Type B pancreatic cell (in vitro differentiated cells): Measurements from ENCODE around the gene SEC14L5. TPM values are rescaled to one million over a fixed set of nuclear protein-coding genes. Genes with fewer than 3 reads are reported as not detected.

Experiments
- DNase-seq: peaks from one replicate; pipeline ENCODE4 v3.0.0; 2021; ENCODE audit warnings: mixed read lengths; ENCODE audit not compliant: unreplicated experiment; ENCODE audit errors: extremely low spot score
- H3K27ac Mint-ChIP-seq: 2 replicates; pipeline ENCODE4 v1.8.0; 2021; ENCODE audit warnings: mild to moderate bottlenecking, mixed read lengths
- H3K27me3 Mint-ChIP-seq: 2 replicates; pipeline ENCODE4 v1.8.0; 2021; ENCODE audit warnings: mixed read lengths
- H3K36me3 Mint-ChIP-seq: 2 replicates; pipeline ENCODE4 v1.8.0; 2021; ENCODE audit warnings: mixed read lengths
- H3K4me1 Mint-ChIP-seq: one replicate; pipeline ENCODE4 v1.8.0; 2021; ENCODE audit warnings: mixed read lengths; ENCODE audit not compliant: unreplicated experiment
- H3K4me3 Mint-ChIP-seq: 2 replicates; pipeline ENCODE4 v1.8.0; 2021; ENCODE audit warnings: mild to moderate bottlenecking, mixed read lengths
- H3K9me3 Mint-ChIP-seq: 2 replicates; pipeline ENCODE4 v1.8.0; 2021; ENCODE audit warnings: mixed read lengths
- CTCF ChIP-seq: fragments of 200-600 bp; sonication (generic); conservative IDR thresholded peaks from 2 replicates; pipeline ENCODE4 v1.5.0; 2021; ENCODE audit warnings: antibody characterized with exemption, mild to moderate bottlenecking
- total RNA-seq: library from RNA; stranded (reverse); gene quantifications from 2 replicates; pipeline ENCODE4 v1.2.1, GENCODE V29; 2021; ENCODE audit warnings: low replicate concordance

The SEC14L5 gene
- total RNA-seq, 1 donor from 2014 or later, result 0.92 TPM

DNA sequence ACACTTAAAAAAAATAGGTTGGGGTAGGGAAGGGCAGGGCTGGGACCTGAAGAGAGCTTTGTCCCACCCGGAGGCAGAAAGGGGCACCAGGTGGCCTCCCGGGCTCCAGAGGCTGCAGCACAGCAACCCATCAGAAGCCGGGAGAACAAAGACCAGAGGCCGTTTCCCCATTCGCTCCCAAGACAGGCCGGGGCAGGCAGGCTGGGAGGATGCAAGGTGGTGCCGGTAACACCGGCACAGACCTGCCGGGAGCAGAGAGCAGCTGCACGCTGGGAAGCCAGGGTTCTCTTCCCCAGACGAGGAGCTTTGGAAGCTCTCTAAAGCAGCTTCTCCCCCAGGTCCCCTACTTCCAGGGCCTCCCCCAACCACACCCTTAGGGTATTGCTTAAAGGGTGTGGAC is 26.7 kb upstream of the SEC14L5 start:
- peaks cover 26% of the 10 kb centered on the region for H3K27me3 Mint-ChIP-seq
- peaks cover 10% of the 10 kb centered on the region for H3K4me1 Mint-ChIP-seq
- TF ChIP-seq CTCF, result no peak
- DNase-seq, result no peak
- peak overlapping the region; percentile 58 for H3K27ac Mint-ChIP-seq
- H3K4me3 Mint-ChIP-seq, result no peak overlapping the region
- H3K9me3 Mint-ChIP-seq, result peaks cover 6% of the 10 kb centered on the region
- peaks cover 18% of the 10 kb centered on the region for H3K36me3 Mint-ChIP-seq

- Mint-ChIP-seq H3K27ac (peak overlapping the region; percentile 78), H3K4me3 (peak overlapping the region; percentile 92), H3K27me3 (peaks cover 40% of the 10 kb centered on the region), H3K9me3 (no peaks in the 10 kb centered on the region), H3K36me3 (peaks cover 11% of the 10 kb centered on the region), H3K4me1 (peaks cover 10% of the 10 kb centered on the region)
- TF ChIP-seq CTCF, result no peak
- no peak for DNase-seq
Measured at GRCh38 chr16:4933433-4933832, 24.7 kb upstream of the SEC14L5 start.

DNA sequence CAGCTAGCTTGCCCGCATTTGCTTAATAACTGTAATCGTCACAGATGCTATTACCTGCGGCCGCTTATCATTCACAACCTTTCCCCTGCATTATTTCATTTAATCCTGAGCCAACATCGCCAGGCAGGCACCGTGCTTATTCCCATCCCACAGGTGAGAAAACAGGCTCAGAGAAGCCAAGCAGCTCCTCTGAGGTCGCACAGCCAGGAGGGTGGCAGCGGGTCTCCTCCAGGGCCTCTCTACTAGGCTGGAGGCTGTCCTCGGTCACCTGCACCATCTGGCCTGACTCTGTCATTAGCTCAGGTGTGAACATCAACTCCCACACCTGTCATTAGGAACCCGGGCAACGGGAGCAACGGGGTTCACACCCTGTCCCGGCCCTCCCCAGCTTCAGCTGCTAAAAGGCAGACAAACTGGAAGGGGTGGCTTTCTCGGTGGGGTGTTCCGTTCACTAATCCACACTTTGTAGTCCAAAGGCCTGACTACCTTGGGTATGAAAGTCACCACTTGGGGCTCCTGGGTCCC is 24.2 kb upstream of the SEC14L5 start:
- Mint-ChIP-seq H3K27me3 (peaks cover 45% of the 10 kb centered on the region), H3K36me3 (peaks cover 11% of the 10 kb centered on the region)
- DNase-seq, result no peak

GRCh38 chr16:4934591-4934990 is 23.5 kb upstream of the SEC14L5 start:
- Mint-ChIP-seq H3K4me1 (peaks cover 10% of the 10 kb centered on the region), H3K36me3 (peaks cover 11% of the 10 kb centered on the region), H3K4me3 (peak overlapping the region; percentile 92), H3K9me3 (no peaks in the 10 kb centered on the region), H3K27me3 (peaks cover 46% of the 10 kb centered on the region), H3K27ac (peak overlapping the region; percentile 78)
- no peak for DNase-seq
- TF ChIP-seq CTCF, result no peak

More for the DNA sequence above, 24.2 kb upstream of the SEC14L5 start:
- Mint-ChIP-seq H3K4me1 (peaks cover 10% of the 10 kb centered on the region), H3K9me3 (no peaks in the 10 kb centered on the region), H3K4me3 (peak overlapping the region; percentile 92), H3K27ac (peak overlapping the region; percentile 78)
- TF ChIP-seq CTCF, result no peak

- Mint-ChIP-seq H3K27me3 (peaks cover 45% of the 10 kb centered on the region), H3K36me3 (peaks cover 5% of the 10 kb centered on the region), H3K27ac (peak overlapping the region; percentile 82), H3K4me1 (peaks cover 5% of the 10 kb centered on the region), H3K4me3 (peak overlapping the region; percentile 92), H3K9me3 (no peaks in the 10 kb centered on the region)
- TF ChIP-seq CTCF, result no peak
- DNase-seq, result no peak
Measured at GRCh38 chr16:4935241-4935855, 22.8 kb upstream of the SEC14L5 start.
